HG03196 (cell line): ENCODE data around the gene COPRS.
"Not testable (repeated sequence)": the region's sequence is repeated elsewhere in the genome, so short reads cannot be mapped to it uniquely, and the experiment has no call there.

Experiments used
- ATAC-seq: cut with Tn5 transposase; IDR thresholded peaks from one replicate; pipeline ENCODE4 v1.9.1; 2021; ENCODE audit not compliant: unreplicated experiment

COPRS gene

GRCh38 chr17:31845291-31845690 is 13.8 kb downstream of the COPRS start:
- ATAC-seq: no peak

- ATAC-seq: no peak
Measured at GRCh38 chr17:31843070-31843745, 15.8 kb downstream of the COPRS start.

GRCh38 chr17:31842195-31843069 is 16.6 kb downstream of the COPRS start:
- no peak for ATAC-seq

- no peak for ATAC-seq
Measured at GRCh38 chr17:31841850-31842194, 17.2 kb downstream of the COPRS start.

- ATAC-seq: no peak
Measured at GRCh38 chr17:31838636-31839225, 20.3 kb downstream of the COPRS start.

GRCh38 chr17:31835984-31836383 is 23.1 kb downstream of the COPRS start:
- no peak for ATAC-seq

- ATAC-seq: no peak
Measured at GRCh38 chr17:31834448-31834847, 24.6 kb downstream of the COPRS start.

GRCh38 chr17:31832746-31833145 is 26.3 kb downstream of the COPRS start:
- ATAC-seq: no peak

GRCh38 chr17:31830971-31831858 is 27.8 kb downstream of the COPRS start:
- ATAC-seq: no peak

- no peak for ATAC-seq
Measured at GRCh38 chr17:31829649-31830048, 29.4 kb downstream of the COPRS start.

- not testable (repeated sequence) for ATAC-seq
Measured at GRCh38 chr17:31828955-31829354, 30.1 kb downstream of the COPRS start.

GRCh38 chr17:31825961-31826691 is 32.9 kb downstream of the COPRS start:
- ATAC-seq: no peak

GRCh38 chr17:31824766-31825360 is 34.2 kb downstream of the COPRS start:
- no peak for ATAC-seq

- ATAC-seq: no peak
Measured at GRCh38 chr17:31823014-31823413, 36.0 kb downstream of the COPRS start.

- ATAC-seq: no peak
Measured at GRCh38 chr17:31820691-31821435, 38.2 kb downstream of the COPRS start.

- no peak for ATAC-seq
Measured at GRCh38 chr17:31819578-31819977, 39.5 kb downstream of the COPRS start.

- ATAC-seq: not testable (repeated sequence)
Measured at GRCh38 chr17:31818863-31819262, 40.2 kb downstream of the COPRS start.

- no peak for ATAC-seq
Measured at GRCh38 chr17:31815212-31815730, 43.8 kb downstream of the COPRS start.

GRCh38 chr17:31811101-31811500 is 47.9 kb downstream of the COPRS start:
- no peak for ATAC-seq
